Putamen (tissue), 1 donor: ENCODE results near the gene SRGAP3.

ENCODE experiments used
- DNase-seq: peaks from one replicate; pipeline ENCODE4 v3.0.0-alpha.2; 2016; ENCODE audit warnings: low spot score

Gene SRGAP3

GRCh38 chr3:9199775-9200174 lies 49.7 kb downstream of the SRGAP3 start:
- no peak for DNase-seq

DNA sequence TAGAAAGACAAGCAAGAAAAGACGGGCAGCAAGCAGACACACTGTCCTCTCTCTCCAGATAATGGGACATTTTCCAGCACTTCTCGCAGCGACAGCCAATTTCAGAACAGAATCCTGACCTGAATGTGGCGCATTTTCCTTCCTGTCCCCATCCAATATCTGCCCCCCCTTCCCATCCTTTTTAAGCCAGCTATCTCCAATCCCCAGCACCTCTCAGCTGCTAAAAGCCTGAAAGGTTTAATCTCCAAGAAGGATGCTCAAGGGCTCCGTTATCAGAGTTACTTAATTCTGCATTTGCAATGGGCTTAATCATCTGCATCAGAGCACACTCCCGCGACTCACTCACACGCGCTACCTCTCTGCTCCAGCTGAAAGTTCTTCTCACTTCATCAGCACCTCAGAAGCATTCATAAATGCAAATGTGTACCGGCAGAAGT lies 50.5 kb downstream of the SRGAP3 start:
- DNase-seq = peak; percentile 43

GRCh38 chr3:9198261-9198660 lies 51.2 kb downstream of the SRGAP3 start:
- DNase-seq = no peak

DNA sequence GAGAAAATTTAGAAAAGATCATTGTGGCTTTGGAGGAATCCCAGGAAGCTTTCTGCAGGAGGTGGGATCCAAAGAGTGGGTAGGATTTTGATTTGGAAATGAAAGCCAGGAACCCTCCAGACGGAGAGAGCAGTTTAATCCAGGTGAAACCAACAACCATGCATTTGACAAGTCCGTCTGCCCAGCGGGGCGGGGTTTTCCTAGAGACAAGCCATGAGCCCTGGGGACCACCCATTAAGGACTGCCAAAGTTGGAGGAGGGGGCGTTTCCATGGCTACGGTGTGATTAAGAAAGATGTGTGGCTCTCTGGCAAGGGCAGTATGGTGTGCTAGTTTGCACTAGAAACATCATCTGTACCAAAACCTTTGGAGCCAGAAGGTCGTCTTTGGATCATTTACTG lies 53.4 kb downstream of the SRGAP3 start:
- no peak for DNase-seq

- no peak for DNase-seq
These were observed 54.1 kb downstream of the SRGAP3 start for GRCh38 chr3:9195390-9195789.

DNA sequence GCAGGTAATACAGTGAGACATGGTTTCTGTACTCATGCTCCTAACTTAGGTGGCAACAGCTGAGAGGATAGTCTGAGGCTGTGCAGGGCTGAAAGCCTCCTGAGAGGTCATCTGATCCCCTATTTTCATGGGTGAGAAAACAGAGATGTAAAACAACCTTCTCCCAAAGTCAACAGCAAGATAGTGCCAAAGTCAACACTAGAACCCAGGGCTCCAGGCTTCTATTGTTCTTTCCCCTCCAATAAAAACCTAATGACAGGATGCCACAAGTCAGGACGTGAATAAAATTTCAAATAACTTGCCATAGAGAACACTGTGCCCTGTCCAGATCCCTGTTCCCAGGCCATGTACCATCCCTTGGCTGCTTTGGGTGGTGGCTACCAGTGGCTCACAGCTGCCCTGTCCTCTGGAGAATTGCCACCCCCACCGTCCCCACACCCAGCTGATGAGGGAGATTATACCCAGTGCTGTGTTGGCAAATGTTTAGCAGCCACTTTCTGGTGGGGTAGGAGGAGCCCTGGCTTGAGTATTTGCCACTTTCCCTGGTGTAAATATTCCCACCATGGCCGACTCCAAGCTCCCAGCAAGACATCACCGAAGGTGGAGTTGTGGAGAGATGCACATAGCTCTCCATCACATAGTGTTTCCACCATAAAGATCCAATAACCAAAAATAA lies 54.8 kb downstream of the SRGAP3 start:
- DNase-seq = no peak

DNA sequence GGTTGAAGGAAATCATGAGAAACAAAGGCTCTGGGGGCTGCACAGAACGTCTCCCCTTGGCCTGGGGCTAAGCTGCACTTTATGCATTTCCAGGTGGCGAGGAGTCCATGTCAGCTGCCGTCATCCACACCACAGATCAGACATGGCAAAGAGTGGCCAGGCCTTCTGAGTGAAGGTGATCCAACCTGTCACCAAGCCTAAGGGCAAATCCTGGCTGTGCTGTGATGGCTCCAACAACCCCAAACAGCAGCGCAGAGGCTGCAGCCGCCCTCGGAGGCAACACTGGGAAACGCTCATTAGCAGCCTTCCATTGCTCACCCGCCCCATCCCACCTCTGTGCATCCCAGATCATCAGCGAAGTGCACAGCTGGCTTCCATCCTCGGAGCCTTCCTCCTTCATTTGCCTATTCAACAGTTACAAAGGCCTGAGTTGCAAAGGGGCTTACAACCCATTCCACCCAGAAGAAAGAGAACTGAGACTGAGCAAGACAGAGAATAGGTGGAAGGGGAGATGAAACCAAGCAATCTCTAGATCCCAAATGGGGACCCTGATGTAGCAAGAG lies 55.7 kb downstream of the SRGAP3 start:
- DNase-seq = no peak

DNA sequence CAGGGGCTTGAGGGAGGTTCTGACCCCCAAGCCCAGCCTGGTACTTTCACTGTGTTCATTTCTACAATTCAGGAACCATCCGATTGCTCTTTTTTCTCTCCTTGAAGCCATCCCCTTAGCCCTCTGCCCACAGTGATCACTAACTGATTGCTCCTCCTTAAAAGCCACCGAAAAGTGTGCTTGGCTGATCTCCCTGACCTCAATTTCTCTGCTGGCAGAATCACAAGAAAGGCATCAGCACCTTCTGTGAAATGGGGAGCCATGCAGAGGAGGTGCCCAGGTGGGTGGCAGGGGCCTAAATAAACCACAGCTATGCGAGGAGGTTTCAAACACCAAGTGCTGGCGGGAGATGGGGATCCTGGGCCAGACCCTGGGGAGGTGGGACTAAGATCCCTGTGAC lies 56.2 kb downstream of the SRGAP3 start:
- no peak for DNase-seq

DNA sequence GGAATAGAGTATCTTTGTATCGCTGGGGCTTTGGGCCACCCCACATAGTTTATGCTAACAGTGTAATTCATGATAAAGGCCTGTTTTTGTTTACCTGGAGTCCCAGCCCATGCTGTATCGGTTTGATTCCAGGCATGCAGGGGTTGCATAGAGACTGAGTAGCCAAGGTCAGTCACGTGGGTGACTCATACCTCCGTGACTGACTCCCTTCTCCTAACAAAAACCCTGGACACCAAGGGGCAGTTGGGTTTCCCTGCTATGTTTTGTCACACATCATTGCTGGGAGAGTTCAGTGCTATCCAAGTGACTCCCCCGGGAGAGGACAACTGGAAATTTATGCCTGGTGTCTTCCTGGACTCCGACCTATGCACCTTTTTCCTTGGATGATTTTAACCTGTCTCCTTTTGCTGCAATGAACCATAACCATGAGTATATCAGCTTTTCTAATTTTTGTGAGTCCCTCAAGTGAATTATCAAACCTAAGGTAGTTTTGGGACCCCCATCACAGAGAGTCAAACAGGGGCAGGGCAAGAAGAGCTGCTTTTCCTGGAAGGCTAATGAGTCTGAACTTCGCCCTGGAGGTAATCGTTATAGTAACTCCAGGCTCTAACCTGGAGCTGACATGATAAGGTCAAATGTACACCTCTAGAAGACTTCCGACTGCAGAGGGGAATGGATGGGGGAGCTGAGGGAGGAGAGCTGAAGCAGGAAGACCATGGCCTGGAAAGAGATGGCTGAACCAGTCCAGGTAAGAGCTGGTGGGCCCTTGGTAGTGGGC lies 57.0 kb downstream of the SRGAP3 start:
- DNase-seq = no peak

DNA sequence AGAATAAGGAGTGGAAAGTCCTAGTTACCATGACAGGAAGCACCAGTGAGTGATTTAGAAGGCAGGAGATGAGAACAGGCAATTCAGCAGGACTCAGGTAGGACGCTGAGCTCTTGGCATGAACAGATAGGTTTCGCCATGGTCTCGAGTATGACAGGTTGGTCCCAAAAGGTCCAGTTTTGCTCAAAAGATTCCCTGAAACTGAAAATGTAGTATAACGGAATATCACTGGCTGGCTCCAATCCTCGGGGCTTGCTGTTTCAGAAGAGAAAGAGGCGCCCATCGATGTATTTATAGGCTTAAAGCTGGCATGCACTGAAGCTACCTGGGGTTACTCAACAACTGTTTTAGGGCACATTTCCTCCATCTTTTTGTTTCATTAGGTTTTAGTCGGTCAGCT lies 59.2 kb downstream of the SRGAP3 start:
- no peak for DNase-seq

DNA sequence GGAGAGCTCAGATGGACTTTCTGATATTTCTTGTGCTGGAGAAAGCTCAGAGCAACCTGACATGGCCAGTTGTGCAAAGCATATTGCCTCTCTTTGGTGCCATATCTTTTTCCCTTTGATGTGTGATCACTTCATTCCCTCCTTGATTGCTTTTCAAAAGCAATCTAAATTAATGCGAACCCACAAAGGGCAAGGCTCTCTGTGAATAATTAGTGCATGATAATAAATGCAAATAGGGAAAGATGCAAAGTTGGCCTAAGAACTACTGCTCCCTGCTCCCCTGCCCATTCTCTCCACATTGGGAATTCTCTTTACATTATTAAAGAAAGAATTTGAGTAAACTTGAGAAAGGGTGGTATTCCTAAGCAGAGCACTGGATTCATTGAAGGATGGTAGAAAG lies 60.9 kb downstream of the SRGAP3 start:
- DNase-seq = no peak

DNA sequence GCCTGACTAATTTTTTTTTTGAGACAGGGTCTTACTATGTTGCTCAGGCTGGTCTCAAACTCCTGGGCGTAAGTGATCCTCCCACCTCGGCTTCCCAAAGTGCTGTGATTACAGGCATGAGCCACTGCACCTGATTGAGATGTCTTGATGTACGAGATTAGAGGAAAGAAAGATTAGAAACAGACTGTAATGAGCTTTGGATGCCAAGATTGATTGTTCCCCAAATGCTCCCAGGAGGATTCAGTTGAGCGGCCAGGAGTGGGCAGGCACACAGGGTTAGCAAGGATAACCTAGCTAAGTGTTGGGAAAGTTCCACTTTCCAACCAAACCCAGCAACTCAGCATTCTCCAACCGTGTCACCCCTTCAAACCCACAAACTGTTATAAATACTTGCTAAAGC lies 63.7 kb downstream of the SRGAP3 start:
- no peak for DNase-seq

- no peak for DNase-seq
These were observed 64.4 kb downstream of the SRGAP3 start for GRCh38 chr3:9185046-9185445.

GRCh38 chr3:9184461-9184835 lies 65.0 kb downstream of the SRGAP3 start:
- no peak for DNase-seq

- no peak for DNase-seq
These were observed 65.5 kb downstream of the SRGAP3 start for GRCh38 chr3:9183811-9184460.

DNA sequence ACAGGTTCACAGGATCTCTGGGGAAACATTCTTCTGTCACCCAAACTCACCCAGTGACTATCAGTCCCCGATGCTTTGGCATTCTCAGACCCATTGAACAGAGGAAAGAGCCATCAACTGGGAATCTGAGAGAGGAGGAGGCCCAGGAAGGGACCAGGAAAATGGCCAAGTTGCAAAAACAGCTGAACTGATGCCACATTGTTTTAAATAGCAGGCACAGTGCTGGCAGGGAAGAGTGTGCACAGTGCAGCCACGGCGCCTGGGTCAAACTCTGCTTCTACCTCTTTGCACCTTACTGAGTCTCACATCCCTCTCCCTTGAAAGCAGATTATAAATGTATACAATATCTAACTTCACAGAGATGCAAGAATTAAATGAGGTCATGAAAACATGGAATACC lies 66.4 kb downstream of the SRGAP3 start:
- peak; percentile 61 for DNase-seq

DNA sequence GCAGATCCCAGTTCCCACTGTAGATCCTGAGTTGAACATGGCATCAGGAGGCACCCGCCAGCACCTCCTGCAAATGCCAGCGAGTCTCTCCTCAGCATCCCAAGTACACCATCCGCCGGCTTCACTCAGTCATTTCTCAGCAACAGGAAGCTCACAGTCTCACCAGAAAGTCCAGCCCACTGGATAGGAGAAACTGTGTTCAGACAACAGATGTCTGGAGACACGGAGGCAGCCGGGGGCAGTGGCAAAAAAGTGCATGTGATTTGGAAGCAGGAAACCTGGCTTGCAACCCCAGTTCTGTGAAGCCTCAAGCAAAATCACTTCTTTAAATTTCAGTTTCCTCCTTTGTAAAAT lies 68.7 kb downstream of the SRGAP3 start:
- no peak for DNase-seq

DNA sequence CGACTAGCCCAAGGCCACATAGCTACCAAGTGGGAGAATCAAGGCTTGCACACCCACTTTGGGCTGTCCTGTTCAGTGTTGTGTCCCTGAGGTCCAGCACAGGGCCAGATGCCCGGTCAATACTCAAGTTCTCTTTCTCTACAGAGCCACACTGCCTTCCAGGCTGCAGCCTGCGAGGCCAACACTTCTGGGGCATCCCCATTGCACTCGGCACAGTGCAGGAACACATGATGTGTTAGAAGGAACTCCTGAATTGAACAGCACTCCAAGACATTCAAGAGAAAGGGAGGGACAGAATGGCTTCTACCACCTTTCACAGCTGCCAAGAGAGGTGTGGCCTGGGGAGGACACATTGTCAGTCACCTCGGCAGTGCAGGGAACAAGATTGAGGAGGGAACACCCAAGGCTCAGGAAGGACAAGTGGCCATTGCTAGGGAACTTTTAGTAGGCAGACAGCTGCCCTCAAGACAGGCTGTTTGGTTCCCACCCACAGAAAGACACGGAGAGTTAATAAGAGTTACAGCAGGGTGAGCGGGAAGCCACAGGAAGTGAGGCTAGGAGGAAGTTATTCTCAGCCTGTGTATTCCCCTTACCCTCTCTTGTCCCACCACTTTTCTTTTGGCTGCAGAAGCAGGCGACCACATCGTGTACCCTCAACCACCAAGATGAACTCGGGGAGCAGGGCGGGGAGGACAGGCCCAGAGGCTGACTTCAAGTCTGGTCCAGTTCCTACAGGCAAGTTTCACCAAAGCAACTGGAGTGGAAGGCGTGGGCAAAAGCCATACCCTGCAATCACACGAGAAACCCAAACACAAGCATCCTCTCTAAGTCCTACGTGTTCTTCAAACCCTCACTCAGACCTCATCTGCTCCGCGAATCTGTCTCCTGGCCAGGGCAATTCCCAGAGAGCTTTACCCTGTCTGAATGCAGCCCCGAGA lies 69.4 kb downstream of the SRGAP3 start:
- DNase-seq = no peak

DNA sequence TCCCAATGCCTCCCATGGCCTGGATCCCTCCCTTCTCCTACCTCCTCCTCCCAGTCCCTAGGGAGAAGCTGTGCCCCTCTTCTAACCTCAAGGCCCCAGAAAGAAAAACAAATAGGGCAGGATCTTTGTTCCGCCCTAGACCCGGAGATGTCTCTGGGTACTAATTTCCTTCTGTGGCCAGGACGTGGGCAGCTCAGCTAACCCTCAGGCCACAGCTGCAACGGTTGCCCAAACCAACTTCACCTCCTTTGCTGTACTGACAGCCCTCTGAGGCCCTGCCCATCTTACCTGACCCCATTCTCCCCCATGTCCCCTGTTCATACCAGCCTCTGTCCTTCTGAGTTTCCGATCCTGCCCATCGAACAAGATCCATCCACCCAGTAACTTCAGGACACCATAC lies 70.7 kb downstream of the SRGAP3 start:
- no peak for DNase-seq

DNA sequence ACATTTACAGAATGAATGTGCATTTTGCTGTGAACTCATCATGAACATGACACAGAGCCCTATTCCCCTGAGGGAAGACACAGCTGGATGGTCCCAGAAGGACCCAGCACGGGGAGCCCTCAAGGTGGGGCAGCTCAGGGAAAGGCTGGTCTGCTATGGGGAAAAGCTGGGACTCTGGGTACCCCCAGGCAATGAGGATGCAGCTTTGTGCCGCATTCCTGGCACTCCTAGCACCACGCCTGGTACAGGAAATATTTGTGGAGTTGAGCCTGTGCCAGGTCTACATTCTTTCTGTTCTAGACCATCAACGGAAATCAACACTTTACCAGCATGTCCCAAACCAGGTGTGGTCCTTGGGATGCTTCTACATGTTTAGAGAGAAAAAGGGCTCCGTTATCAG lies 74.0 kb downstream of the SRGAP3 start:
- no peak for DNase-seq

- DNase-seq = no peak
These were observed 76.0 kb downstream of the SRGAP3 start for GRCh38 chr3:9173445-9173844.

- DNase-seq = peak; percentile 31
These were observed 76.6 kb downstream of the SRGAP3 start for GRCh38 chr3:9172851-9173321.
